Measurements from ENCODE around the gene GNA14.
"Not testable (repeated sequence)": the region's sequence is repeated elsewhere in the genome, so short reads cannot be mapped to it uniquely, and the experiment has no call there.

The GNA14 gene

GRCh38 chr9:77505232-77505631, 142.9 kb downstream of the GNA14 start:
- no peak for TF ChIP-seq CTCF (IDR thresholded peaks at IDR 0.05; ENCODE audit: extremely low read depth, insufficient read depth, missing control alignments)
- in situ Hi-C loops (cut with MboI; ENCODE audit: low pct_unique_long_range_greater_than_20kb, low sequenced_read_pairs, unreplicated experiment): no loop called here
- no peak for DNase-seq (ENCODE audit: low spot score)

GRCh38 chr9:77502568-77502967, 145.6 kb downstream of the GNA14 start:
- in situ Hi-C loops (cut with MboI; ENCODE audit: low pct_unique_long_range_greater_than_20kb, low sequenced_read_pairs, unreplicated experiment): no loop called here

GRCh38 chr9:77498891-77499290, 149.2 kb downstream of the GNA14 start:
- in situ Hi-C loops (cut with MboI; ENCODE audit: low pct_unique_long_range_greater_than_20kb, low sequenced_read_pairs, unreplicated experiment): loop anchor here (25.0 kb wide), 1 partner anchor 337 kb away; no protein-coding TSS in a partner anchor
- DNase-seq (ENCODE audit: low spot score): no peak
- no peak for TF ChIP-seq CTCF (IDR thresholded peaks at IDR 0.05; ENCODE audit: extremely low read depth, insufficient read depth, missing control alignments)

More at GRCh38 chr9:77502568-77502967, 145.6 kb downstream of the GNA14 start:
- DNase-seq (ENCODE audit: low spot score): no peak
- no peak for TF ChIP-seq CTCF (IDR thresholded peaks at IDR 0.05; ENCODE audit: extremely low read depth, insufficient read depth, missing control alignments)

GRCh38 chr9:77497322-77498198, 150.6 kb downstream of the GNA14 start:
- TF ChIP-seq CTCF (IDR thresholded peaks at IDR 0.05; ENCODE audit: extremely low read depth, insufficient read depth, missing control alignments): no peak
- in situ Hi-C loops (cut with MboI; ENCODE audit: low pct_unique_long_range_greater_than_20kb, low sequenced_read_pairs, unreplicated experiment): loop anchor here (25.0 kb wide), 1 partner anchor 335 kb away; no protein-coding TSS in a partner anchor
- DNase-seq (ENCODE audit: low spot score): no peak

- no peak for DNase-seq (ENCODE audit: low spot score)
- no peak for TF ChIP-seq CTCF (IDR thresholded peaks at IDR 0.05; ENCODE audit: extremely low read depth, insufficient read depth, missing control alignments)
- in situ Hi-C loops (cut with MboI; ENCODE audit: low pct_unique_long_range_greater_than_20kb, low sequenced_read_pairs, unreplicated experiment): loop anchor here (25.0 kb wide), 1 partner anchor 334 kb away; no protein-coding TSS in a partner anchor
These were observed 152.1 kb downstream of the GNA14 start for GRCh38 chr9:77495834-77496671.

GRCh38 chr9:77490279-77490678, 157.8 kb downstream of the GNA14 start:
- in situ Hi-C loops (cut with MboI; ENCODE audit: low pct_unique_long_range_greater_than_20kb, low sequenced_read_pairs, unreplicated experiment): loop anchor here (25.0 kb wide), 1 partner anchor 328 kb away; no protein-coding TSS in a partner anchor
- DNase-seq (ENCODE audit: low spot score): not testable (repeated sequence)

- in situ Hi-C loops (cut with MboI; ENCODE audit: low pct_unique_long_range_greater_than_20kb, low sequenced_read_pairs, unreplicated experiment): loop anchor here (25.0 kb wide), 1 partner anchor 327 kb away; no protein-coding TSS in a partner anchor
- not testable (repeated sequence) for DNase-seq (ENCODE audit: low spot score)
These were observed 158.5 kb downstream of the GNA14 start for GRCh38 chr9:77489405-77490163.
